Gastroesophageal sphincter (tissue), 4 donors: ENCODE results near the gene ATP5F1D. TPM values are rescaled to one million over a fixed set of nuclear protein-coding genes. Genes with fewer than 3 reads are reported as not detected.

Source experiments
- ATAC-seq: fragments of 150-250 bp; one replicate; pipeline ENCODE4 v1.9.1; 2016; ENCODE audit warnings: mild to moderate bottlenecking, moderate library complexity
- H3K27ac ChIP-seq, 4 donors: fragments of 200-600 bp; sonication (generic) in 3 of 4; 1 replicate in 3 of 4; 2 replicates in 1 of 4; pipeline ENCODE4 v1.5.1; 2016 to 2019
- H3K27me3 ChIP-seq: fragments of 200-600 bp; sonication (generic); one replicate; pipeline ENCODE4 v1.5.1; 2019
- H3K36me3 ChIP-seq, 2 donors: fragments of 200-600 bp; sonication (generic); one replicate each; pipeline ENCODE4 v1.5.1; 2019; ENCODE audit warnings: control low read depth in 1 of 2
- H3K4me1 ChIP-seq, 3 donors: fragments of 200-600 bp; sonication (generic); 1 replicate in 2 of 3; 2 replicates in 1 of 3; pipeline ENCODE4 v1.5.1; 2016 to 2019; ENCODE audit warnings: control low read depth in 2 of 3
- H3K4me3 ChIP-seq, 2 donors: fragments of 200-600 bp; sonication (generic); one replicate each; pipeline ENCODE4 v1.5.1; 2019; ENCODE audit warnings: mild to moderate bottlenecking in 1 of 2, moderate library complexity in 1 of 2
- H3K9me3 ChIP-seq, 3 donors: fragments of 200-600 bp; sonication (generic); one replicate each; pipeline ENCODE4 v1.5.1; 2017 to 2019; ENCODE audit warnings: control low read depth in 2 of 3
- CTCF ChIP-seq, 4 experiments: fragments of 200-600 bp in 2 of 4; fragments of 450-650 bp in 2 of 4; sonication (generic) in 1 of 4; IDR thresholded peaks; one replicate each; pipeline ENCODE4 v1.5.1; 2017 to 2019; ENCODE audit warnings: antibody characterized with exemption in 4 of 4, mild to moderate bottlenecking in 2 of 4, moderate library complexity in 2 of 4
- EP300 ChIP-seq: sonication (generic); formaldehyde crosslinking; IDR thresholded peaks from one replicate; pipeline ENCODE4 v1.6.1; 2017; ENCODE audit warnings: antibody characterized with exemption, mild to moderate bottlenecking
- POLR2A ChIP-seq, 2 donors: fragments of 450-650 bp; IDR thresholded peaks; one replicate each; pipeline ENCODE4 v1.6.1; 2017; ENCODE audit warnings: antibody characterized with exemption in 2 of 2, mild to moderate bottlenecking in 2 of 2, moderate library complexity in 1 of 2
- POLR2AphosphoS5 ChIP-seq: sonication (generic); formaldehyde crosslinking; IDR thresholded peaks from one replicate; pipeline ENCODE4 v1.6.1; 2017; ENCODE audit warnings: antibody characterized with exemption
- WGBS, 2 donors: methylation state at CpG; one replicate each; pipeline ENCODE4 v1.1.5; 2018; ENCODE audit warnings: low coverage in 1 of 2; 5-methylcytosine and 5-hydroxymethylcytosine counted together
- total RNA-seq, 4 donors: library from RNA; depleted of rRNA; stranded (reverse); fragments of >200 nt; gene quantifications; one replicate each; pipeline ENCODE4 v1.1.0, GENCODE V29; 2016

ATP5F1D gene
- total RNA-seq, 4 donors from 2014 or later: 62.3 to 116 (median 84.1) TPM

GRCh38 chr19:1238369-1239303 is 2.9 kb upstream of the ATP5F1D start:
- TF ChIP-seq POLR2AphosphoS5: no peak
- no peak for TF ChIP-seq EP300
- no peak for TF ChIP-seq CTCF (IDR thresholded peaks at IDR 0.05)
- no peak for TF ChIP-seq POLR2A (IDR thresholded peaks at IDR 0.05)

GRCh38 chr19:1239420-1239795 is 2.1 kb upstream of the ATP5F1D start:
- no peak for ATAC-seq
- Histone ChIP-seq H3K36me3 (no peaks in the 10 kb centered on the region), H3K9me3 (no peaks in the 10 kb centered on the region), H3K27ac (peak overlapping the region; percentile 78 to 100 (median 95)), H3K4me3 (no peak overlapping the region), H3K4me1 (peaks cover 5 to 74% (median 42%) of the 10 kb centered on the region in 3 donors), H3K27me3 (peaks cover 15% of the 10 kb centered on the region)
- 73% methylated on average over 10 of the region's 11 CpGs; no CpG with 5 or more reads in 1 of the 2 donors for WGBS, 2 donors
- no peak for TF ChIP-seq POLR2AphosphoS5
- TF ChIP-seq EP300: no peak
- TF ChIP-seq CTCF (IDR thresholded peaks at IDR 0.05): no peak
- TF ChIP-seq POLR2A (IDR thresholded peaks at IDR 0.05): no peak

More at GRCh38 chr19:1238369-1239303, 2.9 kb upstream of the ATP5F1D start:
- peaks cover 5 to 69% (median 34%) of the 10 kb centered on the region in 3 donors for H3K4me1 ChIP-seq
- peaks cover 15% of the 10 kb centered on the region for H3K27me3 ChIP-seq
- 67 to 78% methylated on average over 6 to 19 of the region's 34 CpGs for WGBS, 2 donors
- ATAC-seq: no peak
- no peaks in the 10 kb centered on the region for H3K9me3 ChIP-seq
- peak overlapping the region in 1 of 2 donors; percentile 63 for H3K4me3 ChIP-seq
- H3K36me3 ChIP-seq: no peaks in the 10 kb centered on the region
- H3K27ac ChIP-seq: peak overlapping the region in 3 of 4 donors; percentile 91 to 100 (median 99)

GRCh38 chr19:1239796-1240737 is 1.5 kb upstream of the ATP5F1D start:
- 0% methylated on average over 16 of the region's 84 CpGs; no CpG with 5 or more reads in 1 of the 2 donors for WGBS, 2 donors
- TF ChIP-seq EP300 (no peak), POLR2AphosphoS5 (no peak), CTCF (IDR thresholded peaks at IDR 0.05) (peak in 3 of 4 experiments; percentile 95 to 99 (median 99)), POLR2A (IDR thresholded peaks at IDR 0.05) (no peak)
- Histone ChIP-seq H3K4me1 (peaks cover 8 to 81% (median 49%) of the 10 kb centered on the region in 3 donors), H3K9me3 (no peaks in the 10 kb centered on the region), H3K27ac (peak overlapping the region; percentile 78 to 100 (median 95)), H3K4me3 (peak overlapping the region; percentile 2 to 44), H3K36me3 (no peaks in the 10 kb centered on the region), H3K27me3 (peaks cover 15% of the 10 kb centered on the region)
- peak; percentile 67 for ATAC-seq

- H3K27ac ChIP-seq: peak overlapping the region; percentile 78 to 100 (median 95)
- ATAC-seq: no peak
- no peaks in the 10 kb centered on the region for H3K36me3 ChIP-seq
- H3K4me1 ChIP-seq: peaks cover 8 to 90% (median 57%) of the 10 kb centered on the region in 3 donors
- H3K4me3 ChIP-seq: peak overlapping the region in 1 of 2 donors; percentile 97
- TF ChIP-seq POLR2A (IDR thresholded peaks at IDR 0.05) (no peak), CTCF (IDR thresholded peaks at IDR 0.05) (no peak), POLR2AphosphoS5 (no peak), EP300 (no peak)
- WGBS, 2 donors: 55 to 65% methylated on average over 7 to 8 of the region's 15 CpGs
- no peaks in the 10 kb centered on the region for H3K9me3 ChIP-seq
- H3K27me3 ChIP-seq: peaks cover 14% of the 10 kb centered on the region
Measured at GRCh38 chr19:1240925-1241324, 626 bp upstream of the ATP5F1D start.
